ENCODE results near the gene SLC35D2.

GRCh38 chr9:96413302-96414221 lies 30.1 kb upstream of the SLC35D2 start:
- TF ChIP-seq ZNF281 (CRISPR knock-in tag; IDR thresholded peaks at IDR 0.05), result no peak
- no peak for TF ChIP-seq ESRRA (CRISPR knock-in tag; IDR thresholded peaks at IDR 0.05; ENCODE audit: borderline replicate concordance)
- TF ChIP-seq CTCF (IDR thresholded peaks at IDR 0.05), result no peak
- TF ChIP-seq MAX (CRISPR knock-in tag; IDR thresholded peaks at IDR 0.05), result no peak
- no peak for TF ChIP-seq ATF2 (CRISPR knock-in tag; IDR thresholded peaks at IDR 0.05; ENCODE audit: borderline replicate concordance, low read depth)
- TF ChIP-seq RELA (CRISPR knock-in tag; IDR thresholded peaks at IDR 0.05; ENCODE audit: borderline replicate concordance), result no peak
- TF ChIP-seq GABPB1 (CRISPR knock-in tag; IDR thresholded peaks at IDR 0.05), result no peak
- no peak for TF ChIP-seq ZNF219 (CRISPR knock-in tag; IDR thresholded peaks at IDR 0.05; ENCODE audit: borderline replicate concordance)
